ENCODE results near the gene OR2S2.

DNA sequence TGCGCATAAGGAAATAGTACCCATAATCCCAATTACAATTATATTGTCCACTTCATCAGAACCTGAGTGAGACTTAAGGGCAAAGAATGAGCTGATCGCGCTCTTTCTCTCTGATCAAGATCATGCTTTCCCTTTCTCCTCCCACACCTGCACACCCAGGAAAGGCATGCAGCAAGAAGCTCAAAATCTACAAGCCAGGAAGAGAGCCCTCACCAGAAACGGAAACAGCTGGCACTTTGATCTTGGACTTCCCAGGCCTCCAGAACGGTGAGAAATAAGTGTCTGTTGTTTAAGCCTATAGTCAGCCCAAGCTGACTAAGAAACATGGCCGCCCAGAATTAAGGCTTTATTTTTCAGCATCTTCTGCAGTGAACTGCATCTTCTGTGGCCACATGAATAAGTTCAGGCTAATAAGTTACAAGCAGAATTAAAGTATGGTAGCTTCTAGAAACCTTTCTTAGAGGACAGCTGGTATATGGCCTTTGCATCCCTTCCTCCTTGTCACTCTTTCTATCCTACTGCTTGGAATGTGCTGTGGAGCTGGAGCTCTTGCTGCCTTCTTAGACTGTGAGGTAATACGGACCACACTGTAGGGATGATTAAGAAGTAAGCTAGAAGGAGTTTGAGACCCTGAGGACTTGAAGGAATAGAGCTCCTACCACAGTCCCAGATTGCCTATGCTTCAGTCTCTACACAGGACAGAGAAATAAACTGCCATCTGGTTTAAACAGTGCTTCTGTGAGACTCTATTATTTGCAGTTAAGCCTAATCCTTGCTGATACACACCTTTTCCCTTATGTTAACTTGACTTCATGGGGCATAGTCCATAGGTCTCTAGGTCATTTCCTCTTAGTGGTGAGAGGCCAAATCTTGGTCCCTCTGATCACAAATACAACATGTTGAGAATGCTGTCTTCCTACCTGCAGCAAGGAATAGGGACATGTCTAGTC lies 17.2 kb downstream of the OR2S2 start:
- TF ChIP-seq POLR2A (IDR thresholded peaks at IDR 0.05; ENCODE audit: low read length) (no peak), GATA1 (IDR thresholded peaks at IDR 0.05; ENCODE audit: low read depth, low read length) (no peak)
